IMR-90 (cell line): ENCODE results near the gene B4GALNT3. TPM values are rescaled to one million over a fixed set of nuclear protein-coding genes. Genes with fewer than 3 reads are reported as not detected.
A peak's percentile ranks its signal among the peaks of the same experiment; 100 is the strongest.

ENCODE experiments used
- ATAC-seq: fragments of 200-7000 bp; cut with Tn5 transposase; 2 replicates; pipeline ENCODE4 v1.9.1; 2020; ENCODE audit warnings: low read depth, mild to moderate bottlenecking, moderate library complexity
- BruUV-seq: library from RNA; stranded (reverse); fragments of 400-500 nt; replicated peaks from 2 replicates; lab custom pipeline; 2021; lab: Mats Ljungman, UMichigan
- CTCF ChIA-PET: fragments of 300-600 bp; formaldehyde crosslinking; extraction: SDS; loops from one replicate; lab custom pipeline; 2021; ENCODE audit warnings: antibody characterized with exemption; lab: Yijun Ruan, JAX
- POLR2A ChIA-PET: fragments of 300-600 bp; sonication (Branson Sonifier 250); formaldehyde crosslinking; loops from one replicate; lab custom pipeline; 2022; ENCODE audit warnings: antibody characterized with exemption; ENCODE audit not compliant: unreplicated experiment; lab: Charles Lee
- DNase-seq: peaks from one replicate; pipeline ENCODE4 v3.0.0; 2013
- H2AFZ ChIP-seq: replicated peaks from 2 replicates; pipeline ENCODE3; 2013; ENCODE audit warnings: low read length, mild to moderate bottlenecking; ENCODE audit not compliant: poor library complexity
- H2AK5ac ChIP-seq: 2 replicates; pipeline ENCODE4 v1.6.1; 2013; ENCODE audit warnings: low read depth, low read length, inconsistent platforms
- H2AK9ac ChIP-seq: replicated peaks from 2 replicates; pipeline ENCODE3; 2013; ENCODE audit warnings: mild to moderate bottlenecking, low read depth, low read length, moderate library complexity; ENCODE audit not compliant: poor library complexity
- H2BK120ac ChIP-seq: 2 replicates; pipeline ENCODE4 v1.6.1; 2013; ENCODE audit warnings: low read depth, low read length, inconsistent platforms
- H2BK15ac ChIP-seq: 3 replicates; pipeline ENCODE4 v1.6.1; 2013; ENCODE audit warnings: low read depth, low read length, inconsistent platforms
- H2BK20ac ChIP-seq: 2 replicates; pipeline ENCODE4 v1.6.1; 2013; ENCODE audit warnings: low read depth, mild to moderate bottlenecking, inconsistent platforms, low read length, moderate library complexity
- H2BK5ac ChIP-seq: 2 replicates; pipeline ENCODE4 v1.6.1; 2013; ENCODE audit warnings: mild to moderate bottlenecking, low read depth, low read length, inconsistent platforms; ENCODE audit not compliant: poor library complexity, severe bottlenecking
- H3K14ac ChIP-seq: replicated peaks from 2 replicates; pipeline ENCODE4 v1.6.1; 2013; ENCODE audit warnings: low read depth, low read length, inconsistent platforms
- H3K18ac ChIP-seq: 2 replicates; pipeline ENCODE4 v1.6.1; 2013; ENCODE audit warnings: low read depth, low read length, control low read depth
- H3K23ac ChIP-seq: 2 replicates; pipeline ENCODE4 v1.6.1; 2013; ENCODE audit warnings: low read depth, low read length, inconsistent platforms
- H3K27ac ChIP-seq: 2 replicates; pipeline ENCODE4 v1.5.1; 2013; ENCODE audit warnings: mild to moderate bottlenecking, control low read depth, low read length; ENCODE audit not compliant: insufficient read depth
- H3K27me3 ChIP-seq: 2 replicates; pipeline ENCODE4 v1.6.1; 2013; ENCODE audit warnings: low read length; ENCODE audit not compliant: control insufficient read depth, insufficient read depth
- H3K36me3 ChIP-seq: 2 replicates; pipeline ENCODE4 v1.6.1; 2013; ENCODE audit warnings: low read length, mixed read lengths; ENCODE audit not compliant: control insufficient read depth, insufficient read depth
- H3K4ac ChIP-seq: 2 replicates; pipeline ENCODE4 v1.6.1; 2013; ENCODE audit warnings: low read depth, low read length, inconsistent platforms
- H3K4me1 ChIP-seq: 2 replicates; pipeline ENCODE4 v1.6.1; 2013; ENCODE audit warnings: low read length, mixed read lengths; ENCODE audit not compliant: control insufficient read depth, insufficient read depth
- H3K4me2 ChIP-seq: 2 replicates; pipeline ENCODE4 v1.6.1; 2013; ENCODE audit warnings: low read depth, mild to moderate bottlenecking, control low read depth, low read length, moderate library complexity
- H3K4me3 ChIP-seq: 2 replicates; pipeline ENCODE4 v1.5.1; 2013; ENCODE audit warnings: low read depth, mild to moderate bottlenecking, control low read depth, low read length, moderate library complexity; ENCODE audit not compliant: insufficient read depth
- H3K56ac ChIP-seq: 2 replicates; pipeline ENCODE4 v1.6.1; 2013; ENCODE audit warnings: low read length, inconsistent platforms; ENCODE audit not compliant: insufficient read depth; ENCODE audit errors: extremely low read depth
- H3K79me1 ChIP-seq, 2 experiments: 2 replicates each; pipeline ENCODE4 v1.6.1; 2013; ENCODE audit warnings: low read length in 2 of 2, inconsistent platforms in 1 of 2, low read depth in 1 of 2
- H3K9ac ChIP-seq: 2 replicates; pipeline ENCODE4 v1.6.1; 2013; ENCODE audit warnings: low read depth, low read length, control low read depth
- H3K9me1 ChIP-seq: 2 replicates; pipeline ENCODE4 v1.6.1; 2013; ENCODE audit warnings: low read length, inconsistent platforms; ENCODE audit not compliant: insufficient read depth
- H3K9me3 ChIP-seq: 2 replicates; pipeline ENCODE4 v1.6.1; 2013; ENCODE audit warnings: low read length; ENCODE audit not compliant: control insufficient read depth, insufficient read depth
- H4K20me1 ChIP-seq: 2 replicates; pipeline ENCODE4 v1.6.1; 2013; ENCODE audit warnings: low read length, inconsistent platforms; ENCODE audit not compliant: insufficient read depth
- H4K5ac ChIP-seq: 2 replicates; pipeline ENCODE4 v1.6.1; 2013; ENCODE audit warnings: mild to moderate bottlenecking, low read depth, low read length, control low read depth
- H4K8ac ChIP-seq, 2 experiments: 2 replicates each; pipeline ENCODE4 v1.6.1; 2013; ENCODE audit warnings: low read depth in 2 of 2, low read length in 2 of 2, control low read depth in 1 of 2, inconsistent platforms in 1 of 2
- H4K91ac ChIP-seq: 2 replicates; pipeline ENCODE4 v1.6.1; 2013; ENCODE audit warnings: low read depth, low read length, inconsistent platforms; ENCODE audit not compliant: insufficient read depth
- BHLHE40 ChIP-seq: fragments of 150-350 bp; IDR thresholded peaks from 2 replicates; pipeline ENCODE4 v1.6.1; 2016; ENCODE audit warnings: mild to moderate bottlenecking, low read depth, low read length
- CEBPB ChIP-seq: IDR thresholded peaks from 2 replicates; pipeline ENCODE4 v1.6.1; 2012; ENCODE audit warnings: low read depth, low read length, improper control_type of control experiment
- CHD1 ChIP-seq: IDR thresholded peaks from 2 replicates; pipeline ENCODE4 v1.6.1; 2012; ENCODE audit warnings: low read depth, low read length, improper control_type of control experiment
- FOS ChIP-seq: fragments of 150-350 bp; IDR thresholded peaks from 2 replicates; pipeline ENCODE4 v1.6.1; 2016; ENCODE audit warnings: low read depth, low read length
- MAFK ChIP-seq: IDR thresholded peaks from 2 replicates; pipeline ENCODE4 v1.6.1; 2012; ENCODE audit warnings: low read depth, low read length, improper control_type of control experiment
- MAZ ChIP-seq: IDR thresholded peaks from 2 replicates; pipeline ENCODE4 v1.6.1; 2012; ENCODE audit warnings: low read depth, mild to moderate bottlenecking, low read length, improper control_type of control experiment, moderate library complexity, borderline replicate concordance
- NFE2L2 ChIP-seq: fragments of 150-350 bp; IDR thresholded peaks from 2 replicates; pipeline ENCODE4 v1.6.1; 2016; ENCODE audit warnings: low read depth, mild to moderate bottlenecking, low read length
- POLR2A ChIP-seq: IDR thresholded peaks from 2 replicates; pipeline ENCODE4 v1.6.1; 2012; ENCODE audit warnings: mild to moderate bottlenecking, low read depth, low read length
- RAD21 ChIP-seq: IDR thresholded peaks from 2 replicates; pipeline ENCODE4 v1.6.1; 2012; ENCODE audit warnings: low read length, improper control_type of control experiment
- RCOR1 ChIP-seq: IDR thresholded peaks from 2 replicates; pipeline ENCODE4 v1.6.1; 2012; ENCODE audit warnings: mild to moderate bottlenecking, low read length, improper control_type of control experiment; ENCODE audit not compliant: insufficient replicate concordance
- RFX5 ChIP-seq: IDR thresholded peaks from 2 replicates; pipeline ENCODE4 v1.8.0; 2012; ENCODE audit warnings: low read depth, mild to moderate bottlenecking, low read length, moderate library complexity
- SMC3 ChIP-seq: fragments of 150-350 bp; IDR thresholded peaks from 2 replicates; pipeline ENCODE4 v1.6.1; 2016; ENCODE audit warnings: low read depth, mild to moderate bottlenecking, antibody characterized with exemption, low read length, moderate library complexity
- WGBS, 2 experiments: methylation state at CpG; one replicate each; pipeline versions ENCODE4 v1.1.5 to v1.1.7; 2013; ENCODE audit warnings: missing lambda C conversion rate in 2 of 2; ENCODE audit not compliant: insufficient read length in 1 of 2; ENCODE audit errors: extremely low coverage in 2 of 2; 5-methylcytosine and 5-hydroxymethylcytosine counted together
- dilution Hi-C: fragments of 300-500 bp; cut with HindIII; formaldehyde crosslinking; loops from one replicate; pipeline ENCODE4 v1.14.3; 2018; ENCODE audit warnings: low sequenced_read_pairs; ENCODE audit not compliant: unreplicated experiment
- in situ Hi-C: fragments of 300-500 bp; cut with MboI; formaldehyde crosslinking; loops from 3 replicates; pipeline ENCODE4 v1.14.3; 2019; ENCODE audit warnings: low sequenced_read_pairs, inconsistent platforms, mixed read lengths
- intact Hi-C: fragments of 100-400 bp; cut with micrococcal nuclease; formaldehyde crosslinking; loops from 2 replicates; pipeline ENCODE4 v1.10.0; 2022
- polyA plus RNA-seq, 3 experiments: library from polyadenylated mRNA; depleted of rRNA; stranded (reverse); fragments of >200 nt; gene quantifications; 2 replicates each; pipeline ENCODE4 v1.2.3, GENCODE V29; 2012; ENCODE audit warnings: low replicate concordance in 1 of 3
- total RNA-seq: library from RNA; depleted of rRNA; stranded (reverse); fragments of >200 nt; gene quantifications from 2 replicates; pipeline ENCODE4 v1.2.3, GENCODE V29; 2012
- TF ChIP-seq, protein P1 (sequence below): fragments of 150-350 bp; IDR thresholded peaks from 2 replicates; pipeline ENCODE4 v1.6.1; 2016; ENCODE audit warnings: low read depth, mild to moderate bottlenecking, low read length, moderate library complexity, borderline replicate concordance
- TF ChIP-seq, protein P2 (sequence below): conservative IDR thresholded peaks from 2 replicates; pipeline ENCODE4 v1.5.1; 2012; ENCODE audit warnings: mild to moderate bottlenecking, low read depth, low read length, improper control_type of control experiment
- TF ChIP-seq, protein P3 (sequence below): fragments of 150-350 bp; IDR thresholded peaks from 2 replicates; pipeline ENCODE4 v1.6.1; 2017; ENCODE audit warnings: mild to moderate bottlenecking, antibody characterized with exemption, low read length, low read depth

B4GALNT3 gene
- total and polyA plus RNA-seq, 2 of the 4 experiments (the other 2 are of a cell fraction), result not detected

DNA sequence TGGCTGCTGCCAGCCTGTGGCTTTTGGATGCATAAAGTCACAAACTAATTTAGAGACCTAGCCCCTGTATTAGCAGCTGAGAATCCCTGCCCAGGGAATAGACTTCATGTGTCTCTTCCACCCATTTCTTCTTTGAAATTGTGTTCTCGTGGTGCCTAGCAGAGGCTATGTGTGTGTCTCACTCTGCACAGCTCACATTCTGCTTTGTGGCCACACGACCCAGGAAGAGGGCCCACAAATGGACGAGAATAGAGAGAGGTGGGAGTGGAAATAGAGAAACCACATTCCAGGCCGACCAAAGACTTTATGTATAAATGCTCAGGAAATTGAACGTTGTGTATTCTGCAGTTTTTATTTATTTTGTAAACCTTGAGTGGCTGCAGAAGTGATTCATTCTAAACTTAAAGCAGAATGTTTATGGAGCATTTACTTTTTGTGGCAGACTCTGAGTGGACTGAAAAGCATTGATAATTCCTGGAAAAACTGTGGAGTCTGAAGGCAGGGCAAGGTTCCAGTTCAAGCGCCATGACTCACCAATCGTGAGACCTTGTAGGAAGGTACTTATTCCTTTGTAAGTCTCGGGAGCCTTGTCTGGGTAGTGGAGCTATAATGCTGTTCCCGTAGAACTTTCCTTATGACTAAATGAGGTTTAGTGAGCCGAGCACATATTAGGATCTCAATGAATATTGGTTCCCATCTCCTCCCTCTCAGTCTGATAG lies 9.1 kb downstream of the B4GALNT3 start:
- no TSS peak for BruUV-seq
- Histone ChIP-seq H3K14ac (no peak overlapping the region), H3K36me3 (no peaks in the 10 kb centered on the region), H4K8ac (no peak overlapping the region), H2BK5ac (no peak overlapping the region), H2AK5ac (no peak overlapping the region), H3K79me1 (no peaks in the 10 kb centered on the region), H2AK9ac (no peak overlapping the region), H2AFZ (no peak overlapping the region), H3K9ac (no peak overlapping the region), H3K27ac (no peak overlapping the region), H3K9me3 (no peaks in the 10 kb centered on the region), H4K20me1 (no peaks in the 10 kb centered on the region), H3K4ac (no peak overlapping the region), H2BK20ac (no peak overlapping the region), H4K91ac (no peak overlapping the region), H3K4me3 (no peak overlapping the region), H3K9me1 (no peaks in the 10 kb centered on the region), H3K27me3 (peaks cover 46% of the 10 kb centered on the region), H3K4me2 (no peak overlapping the region), H3K18ac (no peak overlapping the region), H2BK15ac (no peak overlapping the region), H4K5ac (no peak overlapping the region), H3K23ac (no peak overlapping the region), H2BK120ac (no peak overlapping the region), H3K56ac (no peak overlapping the region), H3K4me1 (no peaks in the 10 kb centered on the region)
- no CpG with 5 or more reads among the region's 10 CpGs for WGBS, 2 experiments
- intact Hi-C loops (no loop called here), dilution Hi-C loops (no loop called here), in situ Hi-C loops (no loop called here)
- ChIA-PET CTCF (interaction anchor here (1.5 kb wide), 1 partner anchor 27 kb away, joined by 3 read pairs; no protein-coding TSS in a partner anchor), POLR2A (no interaction called here)
- DNase-seq, result peak; percentile 26
- TF ChIP-seq CEBPB, result no peak
- no peak for TF ChIP-seq RCOR1
- no peak for TF ChIP-seq POLR2A
- no peak for TF ChIP-seq NFE2L2
- TF ChIP-seq FOS, result no peak
- TF ChIP-seq RFX5, result no peak
- TF ChIP-seq CHD1, result no peak
- no peak for TF ChIP-seq MAZ
- no peak for TF ChIP-seq SMC3
- no peak for TF ChIP-seq BHLHE40
- TF ChIP-seq, protein P1, sequence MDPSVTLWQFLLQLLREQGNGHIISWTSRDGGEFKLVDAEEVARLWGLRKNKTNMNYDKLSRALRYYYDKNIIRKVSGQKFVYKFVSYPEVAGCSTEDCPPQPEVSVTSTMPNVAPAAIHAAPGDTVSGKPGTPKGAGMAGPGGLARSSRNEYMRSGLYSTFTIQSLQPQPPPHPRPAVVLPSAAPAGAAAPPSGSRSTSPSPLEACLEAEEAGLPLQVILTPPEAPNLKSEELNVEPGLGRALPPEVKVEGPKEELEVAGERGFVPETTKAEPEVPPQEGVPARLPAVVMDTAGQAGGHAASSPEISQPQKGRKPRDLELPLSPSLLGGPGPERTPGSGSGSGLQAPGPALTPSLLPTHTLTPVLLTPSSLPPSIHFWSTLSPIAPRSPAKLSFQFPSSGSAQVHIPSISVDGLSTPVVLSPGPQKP, result no peak
- no peak for TF ChIP-seq MAFK
- no peak for TF ChIP-seq RAD21
- TF ChIP-seq, protein P2, sequence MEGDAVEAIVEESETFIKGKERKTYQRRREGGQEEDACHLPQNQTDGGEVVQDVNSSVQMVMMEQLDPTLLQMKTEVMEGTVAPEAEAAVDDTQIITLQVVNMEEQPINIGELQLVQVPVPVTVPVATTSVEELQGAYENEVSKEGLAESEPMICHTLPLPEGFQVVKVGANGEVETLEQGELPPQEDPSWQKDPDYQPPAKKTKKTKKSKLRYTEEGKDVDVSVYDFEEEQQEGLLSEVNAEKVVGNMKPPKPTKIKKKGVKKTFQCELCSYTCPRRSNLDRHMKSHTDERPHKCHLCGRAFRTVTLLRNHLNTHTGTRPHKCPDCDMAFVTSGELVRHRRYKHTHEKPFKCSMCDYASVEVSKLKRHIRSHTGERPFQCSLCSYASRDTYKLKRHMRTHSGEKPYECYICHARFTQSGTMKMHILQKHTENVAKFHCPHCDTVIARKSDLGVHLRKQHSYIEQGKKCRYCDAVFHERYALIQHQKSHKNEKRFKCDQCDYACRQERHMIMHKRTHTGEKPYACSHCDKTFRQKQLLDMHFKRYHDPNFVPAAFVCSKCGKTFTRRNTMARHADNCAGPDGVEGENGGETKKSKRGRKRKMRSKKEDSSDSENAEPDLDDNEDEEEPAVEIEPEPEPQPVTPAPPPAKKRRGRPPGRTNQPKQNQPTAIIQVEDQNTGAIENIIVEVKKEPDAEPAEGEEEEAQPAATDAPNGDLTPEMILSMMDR, result no peak
- TF ChIP-seq, protein P3, sequence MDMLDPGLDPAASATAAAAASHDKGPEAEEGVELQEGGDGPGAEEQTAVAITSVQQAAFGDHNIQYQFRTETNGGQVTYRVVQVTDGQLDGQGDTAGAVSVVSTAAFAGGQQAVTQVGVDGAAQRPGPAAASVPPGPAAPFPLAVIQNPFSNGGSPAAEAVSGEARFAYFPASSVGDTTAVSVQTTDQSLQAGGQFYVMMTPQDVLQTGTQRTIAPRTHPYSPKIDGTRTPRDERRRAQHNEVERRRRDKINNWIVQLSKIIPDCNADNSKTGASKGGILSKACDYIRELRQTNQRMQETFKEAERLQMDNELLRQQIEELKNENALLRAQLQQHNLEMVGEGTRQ, result no peak
- peak; percentile 27; the same call in 1 of the 2 replicates for ATAC-seq
